GM20431 (cell line): ENCODE data around the gene HCFC2.

ENCODE experiments used
- in situ Hi-C: fragments of 300-500 bp; cut with MseI, MboI; formaldehyde crosslinking; loops from one replicate; pipeline ENCODE4 v1.15.0; 2020; ENCODE audit warnings: low sequenced_read_pairs; ENCODE audit not compliant: unreplicated experiment

Gene HCFC2

GRCh38 chr12:104109446-104110271 is 45.3 kb downstream of the HCFC2 start:
- in situ Hi-C loops: loop anchor here (25.0 kb wide), 1 partner anchor 222 kb away; no protein-coding TSS in a partner anchor

GRCh38 chr12:104114834-104115586 is 50.7 kb downstream of the HCFC2 start:
- in situ Hi-C loops: loop anchor here (25.0 kb wide), 1 partner anchor 228 kb away; no protein-coding TSS in a partner anchor

GRCh38 chr12:104115587-104115975 is 51.2 kb downstream of the HCFC2 start:
- in situ Hi-C loops: loop anchor here (25.0 kb wide), 1 partner anchor 228 kb away; no protein-coding TSS in a partner anchor

- in situ Hi-C loops: loop anchor here (25.0 kb wide), 1 partner anchor 234 kb away; no protein-coding TSS in a partner anchor
Measured at GRCh38 chr12:104121001-104121400, 56.7 kb downstream of the HCFC2 start.

- in situ Hi-C loops: loop anchor here (25.0 kb wide), 1 partner anchor 235 kb away; no protein-coding TSS in a partner anchor
Measured at GRCh38 chr12:104122298-104122697, 58.0 kb downstream of the HCFC2 start.

GRCh38 chr12:104126548-104126947 is 62.2 kb downstream of the HCFC2 start:
- in situ Hi-C loops: no loop called here

GRCh38 chr12:104130760-104131159 is 66.4 kb downstream of the HCFC2 start:
- in situ Hi-C loops: no loop called here

GRCh38 chr12:104131609-104132008 is 67.3 kb downstream of the HCFC2 start:
- in situ Hi-C loops: no loop called here

- in situ Hi-C loops: no loop called here
Measured at GRCh38 chr12:104132351-104132956, 68.1 kb downstream of the HCFC2 start.

- in situ Hi-C loops: no loop called here
Measured at GRCh38 chr12:104133321-104133720, 69.0 kb downstream of the HCFC2 start.

GRCh38 chr12:104133866-104134265 is 69.5 kb downstream of the HCFC2 start:
- in situ Hi-C loops: no loop called here

- in situ Hi-C loops: no loop called here
Measured at GRCh38 chr12:104134882-104135281, 70.6 kb downstream of the HCFC2 start.

GRCh38 chr12:104136577-104136976 is 72.2 kb downstream of the HCFC2 start:
- in situ Hi-C loops: no loop called here

- in situ Hi-C loops: no loop called here
Measured at GRCh38 chr12:104137001-104137901, 72.9 kb downstream of the HCFC2 start.

GRCh38 chr12:104137902-104138796 is 73.8 kb downstream of the HCFC2 start, which contains the start of gene NFYB:
NFYB (minus strand) TSS chr12:104138210; CDS start chr12:104135453, 2,757 bp downstream.
- in situ Hi-C loops: no loop called here

GRCh38 chr12:104138797-104139152 is 74.4 kb downstream of the HCFC2 start:
- in situ Hi-C loops: no loop called here

GRCh38 chr12:104142543-104142942 is 78.2 kb downstream of the HCFC2 start:
- in situ Hi-C loops: no loop called here

GRCh38 chr12:104143002-104143401 is 78.7 kb downstream of the HCFC2 start:
- in situ Hi-C loops: no loop called here

- in situ Hi-C loops: no loop called here
Measured at GRCh38 chr12:104143918-104144317, 79.6 kb downstream of the HCFC2 start.
